ENCODE results near the gene SCAMP5. TPM values are rescaled to one million over a fixed set of nuclear protein-coding genes. Genes with fewer than 3 reads are reported as not detected.
A peak's percentile ranks its signal among the peaks of the same experiment; 100 is the strongest.

SCAMP5 gene, protein sequence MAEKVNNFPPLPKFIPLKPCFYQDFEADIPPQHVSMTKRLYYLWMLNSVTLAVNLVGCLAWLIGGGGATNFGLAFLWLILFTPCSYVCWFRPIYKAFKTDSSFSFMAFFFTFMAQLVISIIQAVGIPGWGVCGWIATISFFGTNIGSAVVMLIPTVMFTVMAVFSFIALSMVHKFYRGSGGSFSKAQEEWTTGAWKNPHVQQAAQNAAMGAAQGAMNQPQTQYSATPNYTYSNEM
- total RNA-seq, result 0.43 and 1.6 TPM in 2 replicates

DNA sequence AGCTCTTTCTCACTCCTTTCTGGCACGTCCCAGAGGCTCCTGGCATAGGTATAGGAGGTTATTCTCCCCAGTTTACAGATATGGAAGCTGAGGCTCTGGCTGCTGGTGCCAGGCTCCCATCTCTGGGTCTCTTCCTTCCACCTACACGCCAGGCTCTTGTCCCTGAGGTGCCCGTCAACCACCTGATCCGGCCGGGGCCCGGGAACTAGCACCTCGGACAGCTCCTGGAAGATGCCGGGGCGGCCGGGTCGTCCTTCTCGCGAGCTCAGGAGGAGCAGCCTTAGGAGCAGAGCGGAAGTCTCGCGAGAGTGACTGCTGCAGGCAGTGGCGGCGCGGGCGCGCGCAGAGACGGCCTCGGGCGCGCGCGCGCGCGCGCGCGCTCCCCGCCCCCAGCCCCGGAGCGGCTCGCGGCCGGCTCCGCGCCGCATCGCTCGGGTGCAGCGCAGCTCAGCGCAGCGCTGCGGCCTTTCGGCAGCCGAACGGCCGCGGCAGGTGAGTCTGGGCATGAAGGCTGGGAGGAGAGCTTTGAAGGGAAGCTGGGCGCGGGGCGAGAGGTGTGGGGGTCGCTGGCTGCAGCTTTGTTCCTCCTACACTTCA, at the start of gene SCAMP5:
TSS of gene SCAMP5 (plus strand) at position 382 of the 597 bp plus-strand sequence. CDS start 16,277 bp downstream, outside the sequence.
- peak within 1 kb of the TSS; percentile 62 for H3K4me3 ChIP-seq (ENCODE audit: low read depth, low read length)
- TF ChIP-seq, protein P1, sequence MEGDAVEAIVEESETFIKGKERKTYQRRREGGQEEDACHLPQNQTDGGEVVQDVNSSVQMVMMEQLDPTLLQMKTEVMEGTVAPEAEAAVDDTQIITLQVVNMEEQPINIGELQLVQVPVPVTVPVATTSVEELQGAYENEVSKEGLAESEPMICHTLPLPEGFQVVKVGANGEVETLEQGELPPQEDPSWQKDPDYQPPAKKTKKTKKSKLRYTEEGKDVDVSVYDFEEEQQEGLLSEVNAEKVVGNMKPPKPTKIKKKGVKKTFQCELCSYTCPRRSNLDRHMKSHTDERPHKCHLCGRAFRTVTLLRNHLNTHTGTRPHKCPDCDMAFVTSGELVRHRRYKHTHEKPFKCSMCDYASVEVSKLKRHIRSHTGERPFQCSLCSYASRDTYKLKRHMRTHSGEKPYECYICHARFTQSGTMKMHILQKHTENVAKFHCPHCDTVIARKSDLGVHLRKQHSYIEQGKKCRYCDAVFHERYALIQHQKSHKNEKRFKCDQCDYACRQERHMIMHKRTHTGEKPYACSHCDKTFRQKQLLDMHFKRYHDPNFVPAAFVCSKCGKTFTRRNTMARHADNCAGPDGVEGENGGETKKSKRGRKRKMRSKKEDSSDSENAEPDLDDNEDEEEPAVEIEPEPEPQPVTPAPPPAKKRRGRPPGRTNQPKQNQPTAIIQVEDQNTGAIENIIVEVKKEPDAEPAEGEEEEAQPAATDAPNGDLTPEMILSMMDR (IDR thresholded peaks at IDR 0.05; ENCODE audit: insufficient read depth, low read depth, low read length), result no peak
- DNase-seq (ENCODE audit: low read depth), result peak; percentile 91

GRCh38 chr15:74950078-74950908, 45.1 kb upstream of the SCAMP5 start:
- DNase-seq (ENCODE audit: low read depth), result peak; percentile 79
- H3K4me3 ChIP-seq (ENCODE audit: low read depth, low read length), result no peak overlapping the region
- TF ChIP-seq, protein P1 (IDR thresholded peaks at IDR 0.05; ENCODE audit: insufficient read depth, low read depth, low read length), result peak; percentile 100

- no peak for DNase-seq (ENCODE audit: low read depth)
- TF ChIP-seq, protein P1 (IDR thresholded peaks at IDR 0.05; ENCODE audit: insufficient read depth, low read depth, low read length), result no peak
- no peak overlapping the region for H3K4me3 ChIP-seq (ENCODE audit: low read depth, low read length)
Observed at GRCh38 chr15:74951006-74951405, 44.4 kb upstream of the SCAMP5 start.

- TF ChIP-seq, protein P1 (IDR thresholded peaks at IDR 0.05; ENCODE audit: insufficient read depth, low read depth, low read length), result no peak
- DNase-seq (ENCODE audit: low read depth), result peak; percentile 95
- H3K4me3 ChIP-seq (ENCODE audit: low read depth, low read length), result peak overlapping the region; percentile 83
Observed at GRCh38 chr15:74954515-74954914, 40.8 kb upstream of the SCAMP5 start.

DNA sequence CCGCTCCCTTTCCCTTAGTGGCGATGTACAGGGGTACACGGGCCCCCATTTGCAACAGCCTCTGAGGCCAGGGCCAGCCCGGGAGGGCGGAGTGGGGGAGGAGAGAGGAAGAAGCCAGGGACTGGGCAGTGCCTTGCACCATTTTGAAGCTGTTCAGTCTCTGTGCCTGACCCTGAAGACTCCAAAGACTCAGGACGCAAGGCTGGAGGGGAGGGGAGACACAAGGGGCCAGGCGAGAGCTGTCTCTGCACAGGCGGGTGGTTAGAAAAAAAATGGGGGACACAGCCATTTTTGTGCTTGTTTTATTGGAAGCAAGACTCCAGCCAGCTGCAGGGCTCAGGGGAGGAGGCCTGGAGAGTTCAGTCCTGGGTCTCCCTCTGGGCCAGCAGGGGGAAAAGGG, 40.3 kb upstream of the SCAMP5 start:
- peak; percentile 46 for DNase-seq (ENCODE audit: low read depth)
- TF ChIP-seq, protein P1 (IDR thresholded peaks at IDR 0.05; ENCODE audit: insufficient read depth, low read depth, low read length), result no peak
- H3K4me3 ChIP-seq (ENCODE audit: low read depth, low read length), result peak overlapping the region; percentile 83

- H3K4me3 ChIP-seq (ENCODE audit: low read depth, low read length), result peak overlapping the region; percentile 83
- peak; percentile 80 for DNase-seq (ENCODE audit: low read depth)
- TF ChIP-seq, protein P1 (IDR thresholded peaks at IDR 0.05; ENCODE audit: insufficient read depth, low read depth, low read length), result peak; percentile 36
Observed at GRCh38 chr15:74955796-74956647, 39.3 kb upstream of the SCAMP5 start.

Data from fibroblast of villous mesenchyme (primary cell).